AG10803 (cell line): Measurements from ENCODE around the gene TSC22D1.

Experiments
- DNase-seq: peaks from one replicate; pipeline ENCODE4 v3.0.0; 2010; ENCODE audit warnings: low read depth
- H3K4me3 ChIP-seq: 2 replicates; pipeline ENCODE4 v1.5.1; 2011; ENCODE audit warnings: mild to moderate bottlenecking, low read length, control low read depth
- TF ChIP-seq, protein P1 (sequence below): conservative IDR thresholded peaks from 2 replicates; pipeline ENCODE4 v1.5.1; 2011; ENCODE audit warnings: mild to moderate bottlenecking, low read length, control low read depth, inconsistent platforms

TSC22D1 gene

DNA sequence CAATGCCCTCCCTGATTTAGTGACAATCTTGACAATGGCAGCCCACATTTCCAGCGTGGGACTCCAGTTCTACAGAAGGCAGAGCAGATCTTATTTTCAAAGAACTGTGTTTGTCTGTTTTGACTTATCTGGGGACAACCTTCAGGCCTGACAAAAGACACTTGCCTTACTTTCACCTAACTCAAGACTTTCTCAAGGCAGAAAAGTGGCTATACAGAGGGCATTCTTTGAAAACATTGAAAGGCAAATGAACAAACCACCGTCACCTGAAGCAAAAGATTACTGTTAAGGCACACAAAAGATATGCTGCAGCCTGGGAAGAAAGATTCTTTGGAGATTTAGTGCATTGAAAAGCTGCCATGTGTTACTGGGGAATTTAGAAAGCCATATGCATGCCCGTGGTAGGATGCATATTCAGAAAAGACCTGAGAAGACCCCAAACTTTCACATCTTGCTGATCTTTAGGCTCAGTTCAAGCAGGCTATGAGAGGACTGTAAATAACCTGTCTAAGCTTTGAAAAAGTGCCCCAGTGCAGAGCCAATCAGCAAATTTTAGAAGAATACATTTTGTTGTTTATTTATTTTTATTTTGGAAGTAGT lies 82.8 kb downstream of the TSC22D1 start:
- no peak overlapping the region for H3K4me3 ChIP-seq
- TF ChIP-seq, protein P1, sequence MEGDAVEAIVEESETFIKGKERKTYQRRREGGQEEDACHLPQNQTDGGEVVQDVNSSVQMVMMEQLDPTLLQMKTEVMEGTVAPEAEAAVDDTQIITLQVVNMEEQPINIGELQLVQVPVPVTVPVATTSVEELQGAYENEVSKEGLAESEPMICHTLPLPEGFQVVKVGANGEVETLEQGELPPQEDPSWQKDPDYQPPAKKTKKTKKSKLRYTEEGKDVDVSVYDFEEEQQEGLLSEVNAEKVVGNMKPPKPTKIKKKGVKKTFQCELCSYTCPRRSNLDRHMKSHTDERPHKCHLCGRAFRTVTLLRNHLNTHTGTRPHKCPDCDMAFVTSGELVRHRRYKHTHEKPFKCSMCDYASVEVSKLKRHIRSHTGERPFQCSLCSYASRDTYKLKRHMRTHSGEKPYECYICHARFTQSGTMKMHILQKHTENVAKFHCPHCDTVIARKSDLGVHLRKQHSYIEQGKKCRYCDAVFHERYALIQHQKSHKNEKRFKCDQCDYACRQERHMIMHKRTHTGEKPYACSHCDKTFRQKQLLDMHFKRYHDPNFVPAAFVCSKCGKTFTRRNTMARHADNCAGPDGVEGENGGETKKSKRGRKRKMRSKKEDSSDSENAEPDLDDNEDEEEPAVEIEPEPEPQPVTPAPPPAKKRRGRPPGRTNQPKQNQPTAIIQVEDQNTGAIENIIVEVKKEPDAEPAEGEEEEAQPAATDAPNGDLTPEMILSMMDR, result no peak
- DNase-seq, result no peak

DNA sequence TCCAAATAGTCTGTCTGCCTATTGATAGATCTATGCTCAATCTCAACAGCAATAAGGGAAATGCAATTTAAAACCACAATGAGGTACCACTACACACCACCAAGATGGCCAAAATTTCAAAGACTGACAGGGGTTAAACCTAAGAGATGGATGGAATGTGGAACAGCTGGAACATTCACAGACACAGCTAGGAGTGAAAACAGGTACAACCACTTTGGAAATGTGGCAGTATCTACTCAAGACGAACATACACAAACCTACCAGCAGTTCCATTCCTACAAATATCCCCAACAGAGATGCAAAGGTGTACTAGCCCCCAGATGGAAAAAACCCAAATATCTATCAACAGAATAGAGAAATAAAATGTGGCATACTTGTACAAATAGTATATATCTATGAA lies 86.4 kb downstream of the TSC22D1 start:
- no peak for DNase-seq

DNA sequence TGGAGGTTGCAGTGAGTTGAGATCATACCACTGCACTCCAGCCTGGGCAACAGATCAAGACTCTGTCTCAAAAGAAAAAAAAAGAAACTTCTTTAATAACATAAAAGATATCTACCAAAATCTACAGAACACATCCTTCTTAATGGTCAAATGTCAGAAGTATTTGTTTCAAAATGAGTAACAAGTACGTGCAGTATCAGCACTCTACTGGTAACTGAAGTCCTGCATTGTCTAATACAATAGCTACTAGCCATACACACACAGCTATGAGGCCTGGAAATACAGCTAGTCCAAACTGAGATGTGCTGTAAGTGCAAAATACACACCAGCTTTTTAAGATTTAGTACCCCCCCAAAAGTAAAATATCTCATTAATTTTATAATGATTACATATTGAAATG lies 88.1 kb downstream of the TSC22D1 start:
- H3K4me3 ChIP-seq, result no peak overlapping the region
- TF ChIP-seq, protein P1, result no peak
- DNase-seq, result no peak

More for the DNA sequence above, 86.4 kb downstream of the TSC22D1 start:
- TF ChIP-seq, protein P1, result no peak
- no peak overlapping the region for H3K4me3 ChIP-seq

DNA sequence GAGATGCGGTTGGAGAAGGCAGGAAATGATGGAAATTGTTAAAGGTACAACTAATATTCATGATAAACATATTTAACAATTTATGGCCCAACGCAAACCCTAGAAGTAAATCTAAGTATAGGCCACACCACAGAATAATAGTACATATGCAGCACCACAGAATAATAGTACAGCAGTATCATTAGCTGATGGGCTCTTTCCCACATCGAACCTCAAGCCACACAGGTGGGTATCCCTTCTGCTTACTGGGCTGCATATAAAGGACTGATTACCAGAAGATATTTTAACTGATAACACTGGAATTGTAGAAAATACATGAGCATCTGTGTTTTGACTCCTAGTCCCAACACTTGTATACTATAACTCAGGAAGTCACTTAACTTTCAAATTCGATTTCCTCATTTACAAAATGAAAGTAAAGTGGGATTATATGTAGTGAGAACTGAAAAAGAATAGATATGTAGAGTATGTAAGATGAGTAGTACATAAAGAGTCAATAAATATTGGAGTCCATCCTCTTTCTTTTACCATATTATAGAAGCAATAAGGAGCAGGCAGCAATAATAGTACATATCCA lies 91.5 kb downstream of the TSC22D1 start:
- no peak for DNase-seq
- TF ChIP-seq, protein P1, result no peak
- no peak overlapping the region for H3K4me3 ChIP-seq

DNA sequence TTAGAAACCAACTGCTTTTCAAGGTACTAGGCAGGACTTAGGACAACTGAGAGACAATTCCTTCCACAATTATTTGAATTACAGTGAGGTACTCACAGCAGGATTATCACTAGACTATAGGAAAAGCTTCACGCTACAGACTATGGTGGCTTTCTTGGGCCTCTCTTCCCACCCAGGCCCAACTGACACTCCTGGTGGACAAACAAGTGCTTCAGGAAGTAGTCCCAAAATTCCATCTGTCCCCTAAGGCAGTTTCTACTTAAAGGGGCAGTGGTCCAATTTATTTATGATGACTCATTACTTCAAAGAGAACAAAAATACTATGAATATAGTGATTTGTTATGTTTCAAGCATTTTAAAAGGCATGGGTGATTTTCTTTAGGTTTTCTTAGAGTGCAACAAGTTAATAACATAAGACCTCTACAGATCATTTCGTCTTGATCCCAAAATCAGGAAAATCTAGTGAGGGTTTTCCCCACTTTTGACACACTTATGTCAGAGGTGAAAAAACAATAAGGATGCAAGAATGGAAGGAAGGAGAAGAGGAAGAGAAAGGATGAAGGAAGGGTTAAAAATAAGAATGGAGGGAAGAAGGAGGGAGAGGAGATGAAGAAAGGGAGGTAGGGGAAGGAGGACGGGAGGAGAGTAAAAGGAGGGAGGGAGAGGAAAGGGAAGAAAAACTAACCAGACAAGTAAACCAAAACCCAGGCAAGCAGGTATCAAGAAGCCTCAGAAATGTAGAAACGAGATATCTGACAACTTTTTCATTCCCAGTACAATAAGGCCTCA lies 101.8 kb downstream of the TSC22D1 start:
- TF ChIP-seq, protein P1, result no peak
- no peak overlapping the region for H3K4me3 ChIP-seq
- DNase-seq, result peak; percentile 13

DNA sequence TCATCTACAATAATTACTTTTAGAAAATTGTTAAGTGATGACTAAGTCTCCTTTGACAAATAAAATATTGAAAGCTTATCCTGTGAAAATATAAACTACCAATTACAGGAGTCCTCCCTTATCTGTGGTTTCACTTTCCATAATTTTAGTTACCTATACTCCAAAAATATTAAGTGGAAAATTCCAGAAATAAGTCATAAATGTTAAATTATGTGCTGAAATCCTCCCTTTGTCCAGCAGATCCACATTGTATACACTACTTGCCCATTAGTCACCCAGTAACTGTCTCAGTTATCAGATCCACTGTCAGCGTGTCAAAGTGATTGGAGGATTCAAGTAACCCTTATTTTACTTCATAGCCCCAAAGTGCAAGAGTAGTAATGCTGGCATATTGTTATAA lies 104.4 kb downstream of the TSC22D1 start:
- TF ChIP-seq, protein P1, result no peak
- DNase-seq, result peak; percentile 26
- H3K4me3 ChIP-seq, result no peak overlapping the region
